HepG2 (cell line): Measurements from ENCODE around the gene MINDY1.
A peak's percentile ranks its signal among the peaks of the same experiment; 100 is the strongest.

Experiments
- CBX5 ChIP-seq: sonication (generic); formaldehyde crosslinking; IDR thresholded peaks from 2 replicates; pipeline ENCODE4 v1.4.0; 2020; ENCODE audit warnings: missing genetic modification reagents, borderline replicate concordance
- EZH2 ChIP-seq: conservative IDR thresholded peaks from 2 replicates; pipeline ENCODE4 v1.6.1; 2012; ENCODE audit warnings: mild to moderate bottlenecking, low read depth, low read length, moderate library complexity
- GABPB1 ChIP-seq: IDR thresholded peaks from 2 replicates; pipeline ENCODE4 v1.6.1; 2016; ENCODE audit warnings: mild to moderate bottlenecking, missing genetic modification reagents, moderate library complexity, missing compliant biosample characterization
- IRX3 ChIP-seq: sonication (generic); formaldehyde crosslinking; IDR thresholded peaks from 2 replicates; pipeline ENCODE4 v1.8.1; 2023; ENCODE audit warnings: mild to moderate bottlenecking, low read depth, missing genetic modification reagents, borderline replicate concordance
- JUNB ChIP-seq: sonication (generic); formaldehyde crosslinking; IDR thresholded peaks from 2 replicates; pipeline ENCODE4 v1.8.0; 2022; ENCODE audit warnings: missing genetic modification reagents, mild to moderate bottlenecking, borderline replicate concordance
- MAFK ChIP-seq, 2 experiments: IDR thresholded peaks in 1 of 2; conservative IDR thresholded peaks in 1 of 2; 2 replicates each; pipeline ENCODE4 v1.6.1; 2011; ENCODE audit warnings: improper control_type of control experiment in 2 of 2, low read length in 2 of 2
- NFE2L2 ChIP-seq: fragments of 150-350 bp; IDR thresholded peaks from 2 replicates; pipeline ENCODE4 v1.6.1; 2014; ENCODE audit warnings: low read length
- ZFP41 ChIP-seq: sonication (generic); formaldehyde crosslinking; IDR thresholded peaks from 2 replicates; pipeline ENCODE4 v1.4.0; 2020; ENCODE audit warnings: mild to moderate bottlenecking, missing genetic modification reagents, borderline replicate concordance
- ZFX ChIP-seq: sonication (generic); formaldehyde crosslinking; IDR thresholded peaks from 2 replicates; pipeline ENCODE4 v1.4.0; 2020; ENCODE audit warnings: mild to moderate bottlenecking, low read depth, missing genetic modification reagents, moderate library complexity
- TF ChIP-seq, protein P1 (sequence below): sonication (generic); formaldehyde crosslinking; IDR thresholded peaks from 2 replicates; pipeline ENCODE4 v1.5.0; 2020; ENCODE audit warnings: mild to moderate bottlenecking, missing genetic modification reagents, moderate library complexity
- TF ChIP-seq, protein P2 (sequence below): sonication (generic); formaldehyde crosslinking; IDR thresholded peaks from 2 replicates; pipeline ENCODE4 v1.8.0; 2022; ENCODE audit warnings: missing genetic modification reagents, mild to moderate bottlenecking, inconsistent platforms, borderline replicate concordance

DNA sequence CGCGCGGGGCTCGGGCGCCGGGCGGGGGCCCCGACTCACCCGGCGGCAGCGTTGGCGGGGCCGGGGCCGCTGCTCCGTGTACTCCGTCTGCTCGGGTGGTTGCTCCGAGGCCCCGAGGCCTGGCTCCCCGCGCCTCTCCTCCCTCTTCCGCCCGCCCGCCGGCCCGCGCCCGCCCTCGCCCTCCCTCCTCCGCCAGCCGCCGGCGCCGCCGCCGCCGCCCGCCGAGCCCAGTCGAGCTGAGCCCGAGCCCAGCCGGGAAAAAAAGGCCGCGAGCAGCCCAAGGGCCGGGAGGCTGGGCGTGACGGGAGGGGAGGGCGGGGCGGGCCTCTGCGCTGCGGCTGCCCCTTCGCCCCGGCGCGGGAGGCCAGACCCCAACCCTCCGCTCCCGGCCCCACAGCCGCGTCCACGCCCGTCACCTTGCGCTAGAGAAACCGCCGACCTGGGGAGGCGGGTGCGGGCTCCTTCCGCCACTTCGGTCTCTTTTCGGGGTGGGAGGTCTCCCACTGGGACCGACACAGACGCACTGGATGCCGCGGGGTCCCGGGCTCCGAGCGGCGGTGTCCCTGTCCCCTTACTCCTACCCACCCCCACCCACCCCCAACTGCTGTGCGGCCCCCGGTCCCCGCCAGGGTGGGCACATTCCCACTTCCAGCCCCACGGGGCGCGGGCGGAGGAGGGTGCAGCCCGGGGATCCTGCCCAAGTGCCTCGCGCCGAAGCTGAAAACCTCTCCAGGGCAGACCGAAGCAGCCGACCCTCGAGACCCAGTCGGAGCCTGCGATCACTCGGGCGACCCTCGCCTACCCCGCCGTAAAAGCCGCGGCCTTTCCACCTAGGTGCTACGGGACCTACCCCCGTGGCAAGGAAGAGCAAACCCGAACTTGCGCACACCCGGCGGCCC is 31.9 kb downstream of the MINDY1 start, which contains the start of gene CERS2:
- TF ChIP-seq ZFX (CRISPR knock-in tag) (peak; percentile 62), CBX5 (no peak), EZH2 (no peak), ZFP41 (CRISPR knock-in tag) (no peak), NFE2L2 (no peak), GABPB1 (CRISPR knock-in tag) (peak; percentile 58; the same call in 1 of the 2 replicates), IRX3 (CRISPR knock-in tag) (no peak), MAFK (conservative IDR thresholded peaks at IDR 0.05 in 1 of 2, IDR thresholded peaks at IDR 0.05 in 1 of 2; ENCODE audit: low read length in 2 of 2) (no peak), JUNB (CRISPR knock-in tag) (no peak)
- TF ChIP-seq, protein P1, sequence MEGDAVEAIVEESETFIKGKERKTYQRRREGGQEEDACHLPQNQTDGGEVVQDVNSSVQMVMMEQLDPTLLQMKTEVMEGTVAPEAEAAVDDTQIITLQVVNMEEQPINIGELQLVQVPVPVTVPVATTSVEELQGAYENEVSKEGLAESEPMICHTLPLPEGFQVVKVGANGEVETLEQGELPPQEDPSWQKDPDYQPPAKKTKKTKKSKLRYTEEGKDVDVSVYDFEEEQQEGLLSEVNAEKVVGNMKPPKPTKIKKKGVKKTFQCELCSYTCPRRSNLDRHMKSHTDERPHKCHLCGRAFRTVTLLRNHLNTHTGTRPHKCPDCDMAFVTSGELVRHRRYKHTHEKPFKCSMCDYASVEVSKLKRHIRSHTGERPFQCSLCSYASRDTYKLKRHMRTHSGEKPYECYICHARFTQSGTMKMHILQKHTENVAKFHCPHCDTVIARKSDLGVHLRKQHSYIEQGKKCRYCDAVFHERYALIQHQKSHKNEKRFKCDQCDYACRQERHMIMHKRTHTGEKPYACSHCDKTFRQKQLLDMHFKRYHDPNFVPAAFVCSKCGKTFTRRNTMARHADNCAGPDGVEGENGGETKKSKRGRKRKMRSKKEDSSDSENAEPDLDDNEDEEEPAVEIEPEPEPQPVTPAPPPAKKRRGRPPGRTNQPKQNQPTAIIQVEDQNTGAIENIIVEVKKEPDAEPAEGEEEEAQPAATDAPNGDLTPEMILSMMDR (CRISPR knock-in tag): no peak; the same call in 1 of the 2 replicates
- TF ChIP-seq, protein P2, sequence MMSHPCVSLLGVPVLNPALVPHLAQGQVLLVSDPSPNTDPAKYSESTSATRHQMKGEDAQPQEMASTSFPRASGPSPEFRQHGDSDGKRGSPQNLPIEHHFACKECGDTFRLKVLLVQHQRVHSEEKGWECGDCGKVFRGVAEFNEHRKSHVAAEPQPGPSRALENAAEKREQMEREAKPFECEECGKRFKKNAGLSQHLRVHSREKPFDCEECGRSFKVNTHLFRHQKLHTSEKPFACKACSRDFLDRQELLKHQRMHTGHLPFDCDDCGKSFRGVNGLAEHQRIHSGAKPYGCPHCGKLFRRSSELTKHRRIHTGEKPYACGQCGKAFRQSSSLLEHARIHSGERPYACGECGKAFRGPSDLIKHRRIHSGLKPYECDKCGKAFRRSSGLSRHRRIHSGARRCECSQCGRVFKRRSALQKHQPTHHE: no peak
